Upper lobe of left lung (tissue), 6 donors: ENCODE results near the gene TLE2. TPM values are rescaled to one million over a fixed set of nuclear protein-coding genes. Genes with fewer than 3 reads are reported as not detected.

Source experiments
- ATAC-seq, 2 donors: fragments of 200-7000 bp; cut with Tn5 transposase; one replicate each; pipeline ENCODE4 v1.9.1; 2022; ENCODE audit warnings: mild to moderate bottlenecking in 2 of 2, moderate library complexity in 2 of 2; ENCODE audit not compliant: low FRiP score in 2 of 2
- DNase-seq, 2 donors: peaks; one replicate each; pipeline ENCODE4 v3.0.0-alpha.2; 2019 to 2020
- H3K27ac ChIP-seq, 4 donors: fragments of 200-600 bp; sonication (generic); one replicate each; pipeline ENCODE4 v1.5.1; 2016 to 2019
- H3K27me3 ChIP-seq, 4 donors: fragments of 200-600 bp; sonication (generic); one replicate each; pipeline ENCODE4 v1.5.1; 2017 to 2019
- H3K36me3 ChIP-seq, 4 donors: fragments of 200-600 bp; sonication (generic); one replicate each; pipeline ENCODE4 v1.5.1; 2016 to 2019
- H3K4me1 ChIP-seq, 4 donors: fragments of 200-600 bp; sonication (generic); one replicate each; pipeline ENCODE4 v1.5.1; 2018 to 2019
- H3K4me3 ChIP-seq, 4 donors: fragments of 200-600 bp; sonication (generic); one replicate each; pipeline ENCODE4 v1.5.1; 2017 to 2019; ENCODE audit warnings: mild to moderate bottlenecking in 2 of 4, moderate library complexity in 1 of 4
- H3K9me3 ChIP-seq, 4 donors: fragments of 200-600 bp; sonication (generic); one replicate each; pipeline ENCODE4 v1.5.1; 2018 to 2019
- CTCF ChIP-seq, 6 experiments: fragments of 450-650 bp in 4 of 6; fragments of 200-600 bp in 2 of 6; sonication (generic) in 2 of 6; IDR thresholded peaks; one replicate each; pipeline ENCODE4 v1.5.1; 2016 to 2019; ENCODE audit warnings: antibody characterized with exemption in 6 of 6
- EP300 ChIP-seq, 4 donors: sonication (generic); formaldehyde crosslinking; IDR thresholded peaks; one replicate each; pipeline ENCODE4 v1.5.1; 2017; ENCODE audit warnings: antibody characterized with exemption in 4 of 4, control low read depth in 2 of 4
- POLR2A ChIP-seq, 4 donors: fragments of 450-650 bp; IDR thresholded peaks; one replicate each; pipeline ENCODE4 v1.5.1; 2016 to 2017; ENCODE audit warnings: antibody characterized with exemption in 4 of 4, mild to moderate bottlenecking in 2 of 4
- POLR2AphosphoS5 ChIP-seq, 2 donors: sonication (generic); formaldehyde crosslinking; IDR thresholded peaks; one replicate each; pipeline ENCODE4 v1.5.1; 2017; ENCODE audit warnings: antibody characterized with exemption in 2 of 2
- WGBS, 2 donors: methylation state at CpG; one replicate each; pipeline ENCODE4 v1.1.5; 2017 to 2018; 5-methylcytosine and 5-hydroxymethylcytosine counted together
- total RNA-seq, 6 donors: library from RNA; depleted of rRNA in 4 of 6; stranded (reverse); fragments of >200 nt in 4 of 6; gene quantifications; one replicate each; pipeline versions ENCODE4 v1.1.0 to v1.2.1, GENCODE V29; 2016 to 2021
- donor health status: DM: no; HTN: no; CAD: no; lungs with moderate emphysema.
- donor health status: DM: no; HTN: yes; CAD: no; lungs with severe emphysema.

TLE2 gene
- total RNA-seq, 6 donors from 2014 or later = 35.0 to 115 (median 56.0) TPM

GRCh38 chr19:2977001-2977745 lies 51.9 kb downstream of the TLE2 start, which contains the start of gene TLE6:
Gene TLE6 (plus strand): TSS chr19:2977564. CDS start chr19:2978234, 670 bp downstream.
- Histone ChIP-seq H3K27ac (peak within 1 kb of the TSS; percentile 72 to 82 (median 78)), H3K27me3 (no peaks in the 10 kb centered on the region), H3K36me3 (no peaks in the 10 kb centered on the region), H3K4me1 (peaks cover 58 to 80% (median 72%) of the 10 kb centered on the region in 4 donors), H3K4me3 (peak within 1 kb of the TSS; percentile 42 to 63 (median 51)), H3K9me3 (no peaks in the 10 kb centered on the region)
- 0 to 1% methylated on average over 19 to 44 of the region's 51 CpGs for WGBS, 2 donors
- TF ChIP-seq POLR2A (IDR thresholded peaks at IDR 0.05) (peak in 1 of 4 donors; percentile 12), CTCF (IDR thresholded peaks at IDR 0.05) (no peak), POLR2AphosphoS5 (IDR thresholded peaks at IDR 0.05) (peak; percentile 57 to 64), EP300 (IDR thresholded peaks at IDR 0.05) (peak in 1 of 4 donors; percentile 39)
- peak; percentile 95 to 96 for ATAC-seq
- peak; percentile 94 to 98 for DNase-seq

- H3K27ac ChIP-seq = peak overlapping the region; percentile 72 to 82 (median 78)
- TF ChIP-seq EP300 (IDR thresholded peaks at IDR 0.05) (no peak), POLR2AphosphoS5 (IDR thresholded peaks at IDR 0.05) (no peak), CTCF (IDR thresholded peaks at IDR 0.05) (no peak), POLR2A (IDR thresholded peaks at IDR 0.05) (no peak)
- DNase-seq (no peak), ATAC-seq (no peak)
- H3K4me1 ChIP-seq = peaks cover 60 to 80% (median 72%) of the 10 kb centered on the region in 4 donors
- H3K36me3 ChIP-seq = no peaks in the 10 kb centered on the region
- WGBS, 2 donors = 15 to 18% methylated on average over 11 to 15 of the region's 15 CpGs
- peak overlapping the region; percentile 42 to 63 (median 51) for H3K4me3 ChIP-seq
- no peaks in the 10 kb centered on the region for H3K9me3 ChIP-seq
- H3K27me3 ChIP-seq = no peaks in the 10 kb centered on the region
These were observed 52.5 kb downstream of the TLE2 start for GRCh38 chr19:2976609-2977000.

GRCh38 chr19:2974342-2975041 lies 54.6 kb downstream of the TLE2 start:
- H3K4me1 ChIP-seq = peaks cover 80 to 92% (median 88%) of the 10 kb centered on the region in 4 donors
- peak overlapping the region; percentile 70 to 86 (median 80) for H3K27ac ChIP-seq
- H3K9me3 ChIP-seq = no peaks in the 10 kb centered on the region
- no peaks in the 10 kb centered on the region for H3K36me3 ChIP-seq
- DNase-seq (peak in 1 of 2 donors; percentile 56), ATAC-seq (peak in 1 of 2 donors; percentile 71)
- TF ChIP-seq POLR2AphosphoS5 (IDR thresholded peaks at IDR 0.05) (peak; percentile 17 to 33), CTCF (IDR thresholded peaks at IDR 0.05) (no peak), POLR2A (IDR thresholded peaks at IDR 0.05) (peak in 1 of 4 donors; percentile 21)
- 30 to 38% methylated on average over 14 of the region's 14 CpGs for WGBS, 2 donors
- no peak overlapping the region for H3K4me3 ChIP-seq
- H3K27me3 ChIP-seq = no peaks in the 10 kb centered on the region

GRCh38 chr19:2973229-2973628 lies 55.9 kb downstream of the TLE2 start:
- Histone ChIP-seq H3K27ac (peak overlapping the region; percentile 78 to 86 (median 82)), H3K4me1 (peaks cover 88 to 98% (median 94%) of the 10 kb centered on the region in 4 donors), H3K9me3 (no peaks in the 10 kb centered on the region), H3K27me3 (no peaks in the 10 kb centered on the region), H3K36me3 (no peaks in the 10 kb centered on the region), H3K4me3 (no peak overlapping the region)
- no peak for DNase-seq
- TF ChIP-seq POLR2AphosphoS5 (IDR thresholded peaks at IDR 0.05) (peak; percentile 24 to 64), CTCF (IDR thresholded peaks at IDR 0.05) (no peak), EP300 (IDR thresholded peaks at IDR 0.05) (peak in 2 of 4 donors; percentile 55 to 81)
- WGBS, 2 donors = 69 to 72% methylated on average over 8 of the region's 8 CpGs
- ATAC-seq = no peak
